AG09319 (cell line): ENCODE results near the gene PITPNM3.

ENCODE experiments used
- DNase-seq: peaks from one replicate; pipeline ENCODE4 v3.0.0-alpha.2; 2010; ENCODE audit warnings: low read depth; ENCODE audit errors: extremely low read depth
- CTCF ChIP-seq: IDR thresholded peaks from 2 replicates; pipeline ENCODE4 v1.5.1; 2011; ENCODE audit warnings: low read depth, mild to moderate bottlenecking, inconsistent platforms, low read length, moderate library complexity

The PITPNM3 gene

GRCh38 chr17:6510321-6510977, 45.9 kb downstream of the PITPNM3 start:
- no peak for DNase-seq

GRCh38 chr17:6509921-6510320, 46.4 kb downstream of the PITPNM3 start:
- no peak for DNase-seq
- TF ChIP-seq CTCF: no peak

More at GRCh38 chr17:6510321-6510977, 45.9 kb downstream of the PITPNM3 start:
- TF ChIP-seq CTCF: no peak

GRCh38 chr17:6509031-6509771, 47.2 kb downstream of the PITPNM3 start:
- no peak for DNase-seq
- no peak for TF ChIP-seq CTCF

- TF ChIP-seq CTCF: no peak
- DNase-seq: no peak
Measured at GRCh38 chr17:6508519-6509030, 47.8 kb downstream of the PITPNM3 start.

GRCh38 chr17:6508016-6508415, 48.3 kb downstream of the PITPNM3 start:
- DNase-seq: no peak
- no peak for TF ChIP-seq CTCF

- DNase-seq: peak; percentile 30
- TF ChIP-seq CTCF: no peak
Measured at GRCh38 chr17:6507535-6507934, 48.8 kb downstream of the PITPNM3 start.

GRCh38 chr17:6506679-6507231, 49.6 kb downstream of the PITPNM3 start:
- DNase-seq: no peak
- no peak for TF ChIP-seq CTCF
